T-helper 2 cell treated with Interferon-gamma antibody and Interleukin-4, amounts not matched to agents 5 μg/mL and 100 μg/mL, for 36 hours (primary cell): ENCODE measurements around the gene RICTOR.
A peak's percentile ranks its signal among the peaks of the same experiment; 100 is the strongest.

Source experiments
- DNase-seq: peaks from one replicate; pipeline ENCODE4 v3.0.0; 2021; ENCODE audit warnings: low spot score
- H3K27ac Mint-ChIP-seq: one replicate; pipeline ENCODE4 v1.8.0; 2021; ENCODE audit warnings: mild to moderate bottlenecking, mixed read lengths
- H3K27me3 Mint-ChIP-seq: one replicate; pipeline ENCODE4 v1.8.0; 2021; ENCODE audit warnings: low read depth, mixed read lengths
- H3K36me3 Mint-ChIP-seq: one replicate; pipeline ENCODE4 v1.8.0; 2021; ENCODE audit warnings: low read depth, mixed read lengths
- H3K4me1 Mint-ChIP-seq: one replicate; pipeline ENCODE4 v1.8.0; 2021; ENCODE audit warnings: low read depth, mixed read lengths
- H3K4me3 Mint-ChIP-seq: one replicate; pipeline ENCODE4 v1.8.0; 2022; ENCODE audit warnings: mild to moderate bottlenecking, moderate library complexity, mixed read lengths
- H3K9me3 Mint-ChIP-seq: one replicate; pipeline ENCODE4 v1.8.0; 2021; ENCODE audit warnings: mixed read lengths

RICTOR gene

GRCh38 chr5:39074017-39074814 lies at the start of gene RICTOR:
Gene RICTOR (minus strand): TSS chr5:39074399. CDS start chr5:39074377, 22 bp downstream.
- DNase-seq: peak; percentile 92
- H3K4me3 Mint-ChIP-seq: peak within 1 kb of the TSS; percentile 97

GRCh38 chr5:39121922-39122321 lies 47.7 kb upstream of the RICTOR start:
- DNase-seq: no peak
- Mint-ChIP-seq H3K4me3 (no peak overlapping the region), H3K27ac (no peak overlapping the region), H3K36me3 (peaks cover 50% of the 10 kb centered on the region), H3K27me3 (no peaks in the 10 kb centered on the region), H3K9me3 (no peaks in the 10 kb centered on the region), H3K4me1 (peaks cover 10% of the 10 kb centered on the region)

More at GRCh38 chr5:39074017-39074814, at the start of gene RICTOR:
- H3K4me1 Mint-ChIP-seq: peaks cover 36% of the 10 kb centered on the region
- peaks cover 22% of the 10 kb centered on the region for H3K36me3 Mint-ChIP-seq
- peak within 1 kb of the TSS; percentile 96 for H3K27ac Mint-ChIP-seq
- peaks cover 13% of the 10 kb centered on the region for H3K27me3 Mint-ChIP-seq
- H3K9me3 Mint-ChIP-seq: no peaks in the 10 kb centered on the region

DNA sequence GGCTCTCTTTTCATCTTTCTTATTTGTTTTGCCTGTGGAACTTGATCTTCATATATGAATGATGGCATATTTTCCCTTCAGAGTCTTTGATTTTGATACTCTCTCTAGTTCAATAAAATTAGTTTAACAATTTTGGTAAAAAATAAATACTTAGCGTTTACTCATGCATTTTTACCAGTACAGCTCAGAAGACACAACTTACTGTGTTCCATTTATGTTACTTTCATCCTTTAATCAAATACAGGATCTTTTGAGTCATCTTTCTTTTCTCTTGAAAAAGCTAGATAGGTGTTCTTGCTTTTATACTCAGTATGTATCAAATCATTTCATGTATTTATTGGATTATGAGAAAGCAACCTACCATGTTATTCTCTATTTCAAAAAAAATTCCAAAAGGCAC lies 47.1 kb upstream of the RICTOR start:
- no peaks in the 10 kb centered on the region for H3K9me3 Mint-ChIP-seq
- no peaks in the 10 kb centered on the region for H3K27me3 Mint-ChIP-seq
- H3K27ac Mint-ChIP-seq: no peak overlapping the region
- no peak for DNase-seq
- peaks cover 15% of the 10 kb centered on the region for H3K4me1 Mint-ChIP-seq
- H3K4me3 Mint-ChIP-seq: no peak overlapping the region
- H3K36me3 Mint-ChIP-seq: peaks cover 56% of the 10 kb centered on the region

- no peaks in the 10 kb centered on the region for H3K9me3 Mint-ChIP-seq
- H3K4me3 Mint-ChIP-seq: no peak overlapping the region
- no peaks in the 10 kb centered on the region for H3K27me3 Mint-ChIP-seq
- DNase-seq: no peak
- H3K36me3 Mint-ChIP-seq: peaks cover 58% of the 10 kb centered on the region
- H3K27ac Mint-ChIP-seq: peak overlapping the region; percentile 23
- H3K4me1 Mint-ChIP-seq: peaks cover 21% of the 10 kb centered on the region
These were observed 45.8 kb upstream of the RICTOR start for GRCh38 chr5:39120052-39120420.

- Mint-ChIP-seq H3K27ac (no peak overlapping the region), H3K27me3 (no peaks in the 10 kb centered on the region), H3K4me3 (no peak overlapping the region), H3K36me3 (peaks cover 61% of the 10 kb centered on the region), H3K9me3 (no peaks in the 10 kb centered on the region), H3K4me1 (peaks cover 21% of the 10 kb centered on the region)
- DNase-seq: no peak
These were observed 45.3 kb upstream of the RICTOR start for GRCh38 chr5:39119404-39120051.

DNA sequence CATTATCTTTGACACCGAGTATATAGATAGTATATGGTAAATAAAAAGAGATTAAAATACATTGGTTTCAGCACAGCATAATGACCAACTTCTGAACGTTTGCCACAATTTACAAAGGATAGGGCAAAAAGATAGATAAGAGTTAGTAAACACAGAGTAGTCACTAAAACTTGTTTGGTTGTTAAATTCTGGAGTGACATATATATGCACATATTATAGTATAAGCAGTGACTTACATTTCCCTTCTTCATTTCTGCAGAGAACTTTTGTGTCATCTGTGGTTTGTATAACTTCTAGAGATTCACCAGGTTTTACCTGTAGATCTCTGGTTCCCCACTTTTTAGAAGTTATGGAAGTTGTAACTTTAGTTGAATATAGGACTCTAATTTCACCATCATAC lies 44.4 kb upstream of the RICTOR start:
- no peak overlapping the region for H3K4me3 Mint-ChIP-seq
- H3K36me3 Mint-ChIP-seq: peaks cover 61% of the 10 kb centered on the region
- H3K27ac Mint-ChIP-seq: no peak overlapping the region
- H3K9me3 Mint-ChIP-seq: no peaks in the 10 kb centered on the region
- H3K27me3 Mint-ChIP-seq: no peaks in the 10 kb centered on the region
- peaks cover 21% of the 10 kb centered on the region for H3K4me1 Mint-ChIP-seq
- no peak for DNase-seq

DNA sequence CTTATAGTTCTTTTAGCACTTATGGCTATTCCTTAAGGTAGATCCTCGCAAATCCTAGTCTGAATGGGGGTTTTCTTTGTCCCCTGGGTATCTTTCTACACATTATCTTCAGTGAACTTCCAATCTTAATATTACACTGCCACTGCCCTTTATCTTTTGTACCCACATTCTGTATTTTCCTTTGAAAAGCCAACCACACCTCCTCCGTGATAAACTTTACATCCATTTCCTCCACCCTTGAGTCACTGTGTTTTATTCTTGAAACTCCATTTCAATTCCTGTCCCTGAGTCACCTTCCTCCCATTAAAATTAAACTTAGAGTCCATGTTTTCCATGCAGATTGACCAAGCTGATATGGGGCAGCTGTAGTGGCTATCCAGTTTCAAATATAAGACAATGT lies 43.2 kb upstream of the RICTOR start:
- no peaks in the 10 kb centered on the region for H3K9me3 Mint-ChIP-seq
- no peak overlapping the region for H3K4me3 Mint-ChIP-seq
- peaks cover 21% of the 10 kb centered on the region for H3K4me1 Mint-ChIP-seq
- no peak overlapping the region for H3K27ac Mint-ChIP-seq
- no peak for DNase-seq
- no peaks in the 10 kb centered on the region for H3K27me3 Mint-ChIP-seq
- peaks cover 63% of the 10 kb centered on the region for H3K36me3 Mint-ChIP-seq

GRCh38 chr5:39116344-39117170 lies 42.4 kb upstream of the RICTOR start:
- Mint-ChIP-seq H3K4me3 (no peak overlapping the region), H3K4me1 (peaks cover 21% of the 10 kb centered on the region), H3K27ac (no peak overlapping the region), H3K27me3 (no peaks in the 10 kb centered on the region), H3K9me3 (no peaks in the 10 kb centered on the region), H3K36me3 (peaks cover 57% of the 10 kb centered on the region)
- no peak for DNase-seq

DNA sequence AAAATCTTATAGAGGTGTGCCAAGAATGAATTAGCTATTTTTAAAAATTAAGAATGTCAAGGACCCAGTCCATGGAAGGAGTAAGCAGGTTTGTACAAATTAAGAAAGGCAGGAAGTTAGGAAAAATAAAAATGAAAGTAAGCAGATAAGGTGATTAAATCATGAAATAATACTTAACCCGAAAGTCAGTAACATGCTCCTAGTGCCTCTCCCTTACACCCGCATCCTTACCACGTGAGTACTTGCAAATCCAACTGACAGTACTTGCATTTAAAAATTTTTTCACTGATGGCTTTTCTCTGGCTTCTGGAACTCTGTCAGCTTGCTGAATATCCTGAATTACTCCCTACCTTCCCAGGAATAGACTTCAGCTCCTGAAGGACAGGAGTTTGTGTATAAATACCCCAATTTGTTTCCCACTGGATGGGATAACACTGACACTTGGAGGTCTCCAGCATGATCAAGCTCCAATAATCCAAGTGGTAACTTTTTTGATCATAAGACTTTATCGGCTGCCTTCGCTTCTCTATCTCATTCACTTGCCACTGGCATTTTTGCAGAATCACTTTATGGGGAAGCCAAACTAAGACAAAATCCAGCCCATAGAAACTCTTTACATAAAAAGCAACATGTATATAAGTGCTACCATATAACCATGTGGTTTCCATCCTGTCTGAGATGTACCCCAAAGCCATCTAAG lies 41.6 kb upstream of the RICTOR start:
- Mint-ChIP-seq H3K4me3 (no peak overlapping the region), H3K36me3 (peaks cover 55% of the 10 kb centered on the region), H3K4me1 (peaks cover 21% of the 10 kb centered on the region), H3K27me3 (no peaks in the 10 kb centered on the region), H3K9me3 (no peaks in the 10 kb centered on the region), H3K27ac (no peak overlapping the region)
- no peak for DNase-seq

DNA sequence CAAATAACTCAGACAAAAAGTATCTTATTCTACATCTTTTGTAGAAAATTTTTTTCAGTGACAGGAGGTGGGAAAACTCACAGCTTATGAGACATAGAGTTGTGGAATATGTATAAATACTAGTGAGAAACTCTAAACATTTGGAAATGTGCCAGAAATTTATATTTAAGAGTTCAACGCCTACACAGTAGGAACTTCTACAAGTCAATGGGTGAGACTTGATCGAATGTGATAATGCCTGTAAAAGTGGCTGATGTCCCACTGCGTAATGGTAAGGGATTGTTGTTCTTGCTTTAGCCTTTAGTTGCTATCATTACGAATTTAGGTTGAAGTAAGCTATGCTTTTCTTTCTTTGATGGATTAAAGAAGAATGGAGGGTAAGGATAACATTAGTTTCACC lies 40.0 kb upstream of the RICTOR start:
- Mint-ChIP-seq H3K9me3 (no peaks in the 10 kb centered on the region), H3K4me3 (no peak overlapping the region), H3K27me3 (no peaks in the 10 kb centered on the region), H3K36me3 (peaks cover 57% of the 10 kb centered on the region), H3K4me1 (peaks cover 19% of the 10 kb centered on the region), H3K27ac (no peak overlapping the region)
- no peak for DNase-seq

DNA sequence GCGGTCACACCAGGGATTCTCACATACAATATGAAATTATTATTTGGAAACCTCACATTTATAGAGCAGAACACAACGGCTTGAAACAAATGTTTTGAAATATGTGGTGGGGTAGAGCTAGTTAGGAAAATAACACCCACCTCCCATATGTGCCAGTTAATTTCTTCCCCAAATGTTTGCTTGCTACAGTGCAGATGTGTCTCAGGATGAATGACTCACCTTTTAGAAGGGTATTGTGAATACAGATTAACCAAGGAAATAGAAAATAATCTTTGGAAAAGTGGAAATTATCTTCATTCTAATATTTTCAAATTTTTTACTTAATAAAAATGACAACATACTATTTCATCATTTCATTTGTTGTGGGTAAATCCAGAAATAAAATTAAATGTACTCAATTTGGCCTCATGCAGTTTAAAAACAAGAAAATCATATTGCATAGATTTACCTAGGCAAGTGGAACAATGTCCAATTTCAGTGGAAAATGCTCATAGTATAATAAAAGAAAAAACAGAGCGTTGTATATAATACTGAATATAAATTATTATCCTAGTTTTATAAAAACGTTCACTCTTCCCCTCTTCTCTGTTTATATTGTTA lies 39.3 kb upstream of the RICTOR start:
- peaks cover 55% of the 10 kb centered on the region for H3K36me3 Mint-ChIP-seq
- H3K4me1 Mint-ChIP-seq: peaks cover 19% of the 10 kb centered on the region
- H3K27ac Mint-ChIP-seq: no peak overlapping the region
- no peaks in the 10 kb centered on the region for H3K9me3 Mint-ChIP-seq
- H3K4me3 Mint-ChIP-seq: no peak overlapping the region
- no peaks in the 10 kb centered on the region for H3K27me3 Mint-ChIP-seq
- DNase-seq: no peak

GRCh38 chr5:39109606-39110005 lies 35.4 kb upstream of the RICTOR start:
- no peaks in the 10 kb centered on the region for H3K4me1 Mint-ChIP-seq
- no peak overlapping the region for H3K4me3 Mint-ChIP-seq
- H3K27ac Mint-ChIP-seq: no peak overlapping the region
- DNase-seq: no peak
- H3K27me3 Mint-ChIP-seq: no peaks in the 10 kb centered on the region
- no peaks in the 10 kb centered on the region for H3K9me3 Mint-ChIP-seq
- peaks cover 42% of the 10 kb centered on the region for H3K36me3 Mint-ChIP-seq

GRCh38 chr5:39108987-39109386 lies 34.8 kb upstream of the RICTOR start:
- H3K4me1 Mint-ChIP-seq: no peaks in the 10 kb centered on the region
- H3K27ac Mint-ChIP-seq: no peak overlapping the region
- H3K36me3 Mint-ChIP-seq: peaks cover 42% of the 10 kb centered on the region
- no peak for DNase-seq
- H3K27me3 Mint-ChIP-seq: no peaks in the 10 kb centered on the region
- H3K9me3 Mint-ChIP-seq: no peaks in the 10 kb centered on the region
- H3K4me3 Mint-ChIP-seq: no peak overlapping the region
